ENCODE measurements around the gene TRPV3.

Gene TRPV3

DNA sequence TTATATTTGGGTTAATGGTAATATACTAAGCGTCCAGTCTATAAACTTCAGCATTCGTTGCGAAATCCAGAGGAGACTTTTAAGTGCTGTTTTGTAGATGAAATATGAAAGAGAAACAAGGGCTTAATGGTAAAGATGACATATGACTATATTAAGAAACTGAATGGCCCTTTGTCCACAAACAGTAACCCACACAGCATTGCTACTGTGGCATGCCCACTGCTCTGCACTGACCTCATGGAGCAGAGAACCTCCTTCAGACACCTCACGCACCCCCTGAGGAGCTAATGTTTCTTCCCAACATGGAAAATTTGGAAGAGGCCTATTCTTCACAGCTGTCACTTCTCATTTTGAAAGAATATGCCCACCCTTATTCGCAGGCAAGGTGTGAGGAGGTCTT, 55.1 kb downstream of the TRPV3 start:
- Histone ChIP-seq H3K27me3 (ENCODE audit: insufficient read depth, low read length) (no peaks in the 10 kb centered on the region), H3K4me3 (ENCODE audit: low read length) (no peak overlapping the region), H3K36me3 (ENCODE audit: insufficient read depth, low read length) (no peaks in the 10 kb centered on the region), H3K9ac (ENCODE audit: low read depth, low read length) (no peak overlapping the region), H3K4me1 (ENCODE audit: insufficient read depth, low read length) (peaks cover 16% of the 10 kb centered on the region; the same call in 1 of the 2 replicates), H3K27ac (ENCODE audit: low read depth, low read length) (no peak overlapping the region), H3K9me3 (ENCODE audit: insufficient read depth, low read depth, low read length) (no peaks in the 10 kb centered on the region)
- WGBS = 98% methylated on average over 4 of the region's 5 CpGs

- H3K27ac ChIP-seq (ENCODE audit: low read depth, low read length) = no peak overlapping the region
- H3K9me3 ChIP-seq (ENCODE audit: insufficient read depth, low read depth, low read length) = no peaks in the 10 kb centered on the region
- 91% methylated on average over 5 of the region's 5 CpGs for WGBS
- no peak overlapping the region for H3K9ac ChIP-seq (ENCODE audit: low read depth, low read length)
- no peak overlapping the region for H3K4me3 ChIP-seq (ENCODE audit: low read length)
- H3K4me1 ChIP-seq (ENCODE audit: insufficient read depth, low read length) = peaks cover 16% of the 10 kb centered on the region; the same call in 1 of the 2 replicates
- no peaks in the 10 kb centered on the region for H3K27me3 ChIP-seq (ENCODE audit: insufficient read depth, low read length)
- no peaks in the 10 kb centered on the region for H3K36me3 ChIP-seq (ENCODE audit: insufficient read depth, low read length)
These were observed 56.3 kb downstream of the TRPV3 start for GRCh38 chr17:3501344-3501743.

DNA sequence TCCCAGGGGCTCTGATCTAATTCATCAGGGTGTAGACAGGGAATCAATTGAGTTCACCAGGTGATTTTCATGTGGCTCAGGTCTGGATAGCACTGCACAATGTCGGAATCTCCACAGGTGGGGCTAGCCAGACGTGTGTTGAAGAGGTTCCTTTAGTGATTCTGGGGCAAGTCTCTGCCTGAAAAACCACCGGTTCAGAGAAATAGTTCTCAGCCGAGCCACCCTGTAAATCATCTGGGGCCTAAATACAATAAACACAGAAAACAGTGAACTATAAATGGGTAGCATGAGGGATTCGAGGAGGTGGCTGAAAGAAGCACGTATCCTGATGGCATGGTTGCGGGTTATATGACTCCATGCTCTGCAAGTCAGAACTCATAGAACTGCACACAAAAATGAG, 60.5 kb downstream of the TRPV3 start:
- no peak overlapping the region for H3K4me3 ChIP-seq (ENCODE audit: low read length)

GRCh38 chr17:3485481-3486068, 72.0 kb downstream of the TRPV3 start:
- peaks cover 46% of the 10 kb centered on the region for H3K4me1 ChIP-seq (ENCODE audit: insufficient read depth, low read length)
- no peaks in the 10 kb centered on the region for H3K9me3 ChIP-seq (ENCODE audit: insufficient read depth, low read depth, low read length)
- no peak overlapping the region for H3K4me3 ChIP-seq (ENCODE audit: low read length)
- no peak overlapping the region for H3K27ac ChIP-seq (ENCODE audit: low read depth, low read length)
- H3K27me3 ChIP-seq (ENCODE audit: insufficient read depth, low read length) = no peaks in the 10 kb centered on the region
- no peak overlapping the region for H3K9ac ChIP-seq (ENCODE audit: low read depth, low read length)
- 94% methylated on average over 8 of the region's 8 CpGs for WGBS
- H3K36me3 ChIP-seq (ENCODE audit: insufficient read depth, low read length) = no peaks in the 10 kb centered on the region

More for the DNA sequence above, 60.5 kb downstream of the TRPV3 start:
- H3K9ac ChIP-seq (ENCODE audit: low read depth, low read length) = no peak overlapping the region
- H3K36me3 ChIP-seq (ENCODE audit: insufficient read depth, low read length) = no peaks in the 10 kb centered on the region
- 92% methylated on average over 7 of the region's 7 CpGs for WGBS
- no peaks in the 10 kb centered on the region for H3K27me3 ChIP-seq (ENCODE audit: insufficient read depth, low read length)
- no peak overlapping the region for H3K27ac ChIP-seq (ENCODE audit: low read depth, low read length)
- H3K4me1 ChIP-seq (ENCODE audit: insufficient read depth, low read length) = peaks cover 16% of the 10 kb centered on the region; the same call in 1 of the 2 replicates
- H3K9me3 ChIP-seq (ENCODE audit: insufficient read depth, low read depth, low read length) = no peaks in the 10 kb centered on the region

GRCh38 chr17:3482852-3483251, 74.8 kb downstream of the TRPV3 start:
- no peaks in the 10 kb centered on the region for H3K9me3 ChIP-seq (ENCODE audit: insufficient read depth, low read depth, low read length)
- no peaks in the 10 kb centered on the region for H3K27me3 ChIP-seq (ENCODE audit: insufficient read depth, low read length)
- WGBS = no CpG with 5 or more reads among the region's 3 CpGs
- H3K36me3 ChIP-seq (ENCODE audit: insufficient read depth, low read length) = no peaks in the 10 kb centered on the region
- peak overlapping the region; percentile 18; the same call in 1 of the 2 replicates for H3K4me3 ChIP-seq (ENCODE audit: low read length)
- H3K27ac ChIP-seq (ENCODE audit: low read depth, low read length) = peak overlapping the region; percentile 56; the same call in 1 of the 2 replicates
- H3K9ac ChIP-seq (ENCODE audit: low read depth, low read length) = no peak overlapping the region
- peaks cover 29% of the 10 kb centered on the region for H3K4me1 ChIP-seq (ENCODE audit: insufficient read depth, low read length)

DNA sequence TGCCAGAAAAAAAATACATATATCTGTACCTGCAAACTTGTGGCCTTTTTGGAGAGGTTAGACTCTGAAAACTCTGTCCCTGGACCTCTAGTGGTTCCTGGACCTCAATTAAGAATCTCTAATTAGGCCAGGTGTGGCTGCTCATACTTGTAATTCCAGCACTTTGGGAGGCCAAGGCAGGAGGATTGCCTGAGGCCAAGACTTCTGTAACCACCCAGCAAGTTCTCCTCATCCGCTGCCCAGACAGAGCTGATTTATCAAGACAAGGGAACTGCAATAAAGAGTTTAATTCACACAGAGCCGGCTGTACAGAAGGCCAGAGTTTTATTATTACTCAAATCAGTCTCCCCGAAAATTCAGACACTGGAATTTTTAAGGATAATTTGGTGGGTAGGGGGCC, 77.6 kb downstream of the TRPV3 start:
- no peak overlapping the region for H3K27ac ChIP-seq (ENCODE audit: low read depth, low read length)
- H3K27me3 ChIP-seq (ENCODE audit: insufficient read depth, low read length) = no peaks in the 10 kb centered on the region
- no peak overlapping the region for H3K9ac ChIP-seq (ENCODE audit: low read depth, low read length)
- H3K36me3 ChIP-seq (ENCODE audit: insufficient read depth, low read length) = no peaks in the 10 kb centered on the region
- peaks cover 34% of the 10 kb centered on the region for H3K4me1 ChIP-seq (ENCODE audit: insufficient read depth, low read length)
- no peak overlapping the region for H3K4me3 ChIP-seq (ENCODE audit: low read length)
- WGBS = 95% methylated on average over 3 of the region's 3 CpGs
- H3K9me3 ChIP-seq (ENCODE audit: insufficient read depth, low read depth, low read length) = no peaks in the 10 kb centered on the region

DNA sequence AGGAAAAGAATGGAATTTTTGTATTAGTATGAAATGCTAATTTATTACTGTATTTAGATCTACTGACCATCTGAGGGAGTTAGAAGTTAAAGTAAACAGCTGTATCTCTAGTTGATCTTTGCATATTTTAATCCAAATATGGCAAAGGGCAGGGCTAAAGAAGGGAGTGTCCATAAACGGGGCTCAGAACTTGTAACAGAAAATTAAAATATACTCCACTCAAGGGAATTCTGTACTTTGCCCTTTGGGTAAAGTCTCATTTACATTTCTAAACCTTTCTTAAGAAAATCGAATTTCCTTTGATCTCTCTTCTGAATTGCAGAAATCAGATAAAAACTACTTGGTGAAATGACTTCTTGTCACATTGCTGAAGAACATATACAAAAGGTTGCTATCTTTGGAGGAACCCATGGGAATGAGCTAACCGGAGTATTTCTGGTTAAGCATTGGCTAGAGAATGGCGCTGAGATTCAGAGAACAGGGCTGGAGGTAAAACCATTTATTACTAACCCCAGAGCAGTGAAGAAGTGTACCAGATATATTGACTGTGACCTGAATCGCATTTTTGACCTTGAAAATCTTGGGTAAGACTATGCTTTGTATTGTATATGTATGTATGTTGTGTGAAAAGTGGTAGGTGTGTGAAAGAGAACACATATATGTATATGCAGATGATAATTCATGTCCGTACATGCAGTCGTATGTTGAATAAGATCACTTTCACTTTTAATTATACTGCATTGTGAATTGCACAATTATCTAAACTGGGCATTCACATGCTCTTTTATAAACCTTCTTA, 81.6 kb downstream of the TRPV3 start, which contains the start of gene ASPA:
Gene ASPA, plus strand, starts transcription at position 186 of the 799 bp plus-strand sequence. Its CDS starts 163 bp downstream, at position 349.
- Histone ChIP-seq H3K27me3 (ENCODE audit: insufficient read depth, low read length) (no peaks in the 10 kb centered on the region), H3K4me3 (ENCODE audit: low read length) (no peak within 1 kb of the TSS), H3K27ac (ENCODE audit: low read depth, low read length) (no peak within 1 kb of the TSS), H3K36me3 (ENCODE audit: insufficient read depth, low read length) (no peaks in the 10 kb centered on the region), H3K4me1 (ENCODE audit: insufficient read depth, low read length) (peaks cover 13% of the 10 kb centered on the region; the same call in 1 of the 2 replicates), H3K9me3 (ENCODE audit: insufficient read depth, low read depth, low read length) (no peaks in the 10 kb centered on the region), H3K9ac (ENCODE audit: low read depth, low read length) (no peak within 1 kb of the TSS)
- 84% methylated on average over 7 of the region's 7 CpGs for WGBS

GRCh38 chr17:3475251-3475685, 82.3 kb downstream of the TRPV3 start:
- no peak overlapping the region for H3K4me3 ChIP-seq (ENCODE audit: low read length)
- H3K4me1 ChIP-seq (ENCODE audit: insufficient read depth, low read length) = peaks cover 13% of the 10 kb centered on the region; the same call in 1 of the 2 replicates
- H3K27ac ChIP-seq (ENCODE audit: low read depth, low read length) = no peak overlapping the region
- WGBS = 86% methylated on average over 4 of the region's 4 CpGs
- no peaks in the 10 kb centered on the region for H3K36me3 ChIP-seq (ENCODE audit: insufficient read depth, low read length)
- H3K9me3 ChIP-seq (ENCODE audit: insufficient read depth, low read depth, low read length) = no peaks in the 10 kb centered on the region
- no peaks in the 10 kb centered on the region for H3K27me3 ChIP-seq (ENCODE audit: insufficient read depth, low read length)
- H3K9ac ChIP-seq (ENCODE audit: low read depth, low read length) = no peak overlapping the region

- no peaks in the 10 kb centered on the region for H3K36me3 ChIP-seq (ENCODE audit: insufficient read depth, low read length)
- H3K4me1 ChIP-seq (ENCODE audit: insufficient read depth, low read length) = peaks cover 13% of the 10 kb centered on the region; the same call in 1 of the 2 replicates
- H3K27me3 ChIP-seq (ENCODE audit: insufficient read depth, low read length) = no peaks in the 10 kb centered on the region
- no peak overlapping the region for H3K27ac ChIP-seq (ENCODE audit: low read depth, low read length)
- WGBS = 91% methylated on average over 3 of the region's 3 CpGs
- no peak overlapping the region for H3K9ac ChIP-seq (ENCODE audit: low read depth, low read length)
- no peak overlapping the region for H3K4me3 ChIP-seq (ENCODE audit: low read length)
- H3K9me3 ChIP-seq (ENCODE audit: insufficient read depth, low read depth, low read length) = no peaks in the 10 kb centered on the region
These were observed 83.4 kb downstream of the TRPV3 start for GRCh38 chr17:3474212-3474611.

GRCh38 chr17:3472137-3472536, 85.5 kb downstream of the TRPV3 start:
- Histone ChIP-seq H3K9me3 (ENCODE audit: insufficient read depth, low read depth, low read length) (no peaks in the 10 kb centered on the region), H3K27me3 (ENCODE audit: insufficient read depth, low read length) (no peaks in the 10 kb centered on the region), H3K27ac (ENCODE audit: low read depth, low read length) (no peak overlapping the region), H3K9ac (ENCODE audit: low read depth, low read length) (no peak overlapping the region), H3K4me1 (ENCODE audit: insufficient read depth, low read length) (peaks cover 13% of the 10 kb centered on the region; the same call in 1 of the 2 replicates), H3K4me3 (ENCODE audit: low read length) (no peak overlapping the region), H3K36me3 (ENCODE audit: insufficient read depth, low read length) (no peaks in the 10 kb centered on the region)
- WGBS = 97% methylated on average over 21 of the region's 21 CpGs

DNA sequence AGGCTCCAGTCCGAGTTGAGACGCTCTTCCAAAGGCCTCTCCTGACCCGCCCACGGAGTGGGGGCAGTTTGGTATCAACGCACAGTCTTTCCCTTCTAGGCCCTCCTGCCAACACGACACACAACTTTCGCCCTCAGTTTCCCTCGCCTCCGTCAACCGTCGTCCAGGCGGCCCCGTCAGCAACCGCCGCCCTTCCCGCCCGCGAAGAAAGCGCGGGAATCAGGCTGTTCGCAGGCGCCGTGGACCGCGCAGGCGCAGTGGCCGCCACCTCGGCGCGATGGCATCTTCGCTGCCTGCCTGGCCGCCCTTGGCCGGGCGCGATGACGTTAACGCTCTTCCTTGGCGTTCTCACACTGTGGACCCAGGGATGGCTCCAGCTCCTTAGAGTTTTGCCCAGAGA, 86.0 kb downstream of the TRPV3 start, which contains the start of gene SPATA22:
Gene SPATA22, minus strand, starts transcription at position 221 of the 400 bp plus-strand sequence. CDS start 2,494 bp downstream, outside the sequence.
- WGBS = 95% methylated on average over 38 of the region's 38 CpGs
- Histone ChIP-seq H3K4me1 (ENCODE audit: insufficient read depth, low read length) (peaks cover 13% of the 10 kb centered on the region; the same call in 1 of the 2 replicates), H3K4me3 (ENCODE audit: low read length) (no peak within 1 kb of the TSS), H3K9ac (ENCODE audit: low read depth, low read length) (no peak within 1 kb of the TSS), H3K36me3 (ENCODE audit: insufficient read depth, low read length) (no peaks in the 10 kb centered on the region), H3K27me3 (ENCODE audit: insufficient read depth, low read length) (no peaks in the 10 kb centered on the region), H3K9me3 (ENCODE audit: insufficient read depth, low read depth, low read length) (no peaks in the 10 kb centered on the region), H3K27ac (ENCODE audit: low read depth, low read length) (no peak within 1 kb of the TSS)
